Pancreas (tissue), 10 donors: ENCODE measurements around the gene GNAZ. TPM values are rescaled to one million over a fixed set of nuclear protein-coding genes. Genes with fewer than 3 reads are reported as not detected.

Source experiments
- ATAC-seq, 4 donors: fragments of 200-7000 bp; cut with Tn5 transposase; one replicate each; pipeline versions ENCODE4 v1.8.0 to v1.9.1; 2020; ENCODE audit warnings: mild to moderate bottlenecking in 4 of 4, moderate library complexity in 4 of 4
- DNase-seq, 6 donors: peaks; one replicate each; pipeline ENCODE4 v3.0.0-alpha.2; 2020
- FAIRE-seq: peaks from 2 replicates; lab custom pipeline; 2012; peaks lifted over from hg19 to GRCh38; lab: Jason Lieb, UNC
- H3K27ac ChIP-seq, 4 donors: fragments of 200-600 bp; sonication (generic); 1 replicate in 3 of 4; 2 replicates in 1 of 4; pipeline versions ENCODE4 v1.5.0 to v1.8.0; 2020
- H3K27me3 ChIP-seq, 4 donors: fragments of 200-600 bp; one replicate each; pipeline ENCODE4 v1.8.0; 2021
- H3K36me3 ChIP-seq, 3 donors: fragments of 200-600 bp; sonication (generic) in 1 of 3; one replicate each; pipeline versions ENCODE4 v1.5.0 to v1.8.0; 2020 to 2021
- H3K4me1 ChIP-seq, 3 donors: fragments of 200-600 bp; one replicate each; pipeline ENCODE4 v1.8.0; 2021
- H3K4me3 ChIP-seq, 4 donors: fragments of 200-600 bp; sonication (generic) in 2 of 4; one replicate each; pipeline versions ENCODE4 v1.5.0 to v1.8.0; 2020 to 2021
- H3K9me3 ChIP-seq, 4 donors: fragments of 200-600 bp; one replicate each; pipeline ENCODE4 v1.8.0; 2021
- WGBS, 2 donors: extraction: QIAGEN DNeasy Blood & Tissue Kit; methylation state at CpG; one replicate each; pipeline ENCODE4 v1.1.7; 2013; 5-methylcytosine and 5-hydroxymethylcytosine counted together
- intact Hi-C, 3 donors: fragments of 100-400 bp; cut with DNase I; formaldehyde crosslinking; loops; one replicate each; pipeline versions ENCODE4 v1.11.1 to v1.14.2; 2022
- polyA plus RNA-seq, 2 donors: library from polyadenylated mRNA; stranded (reverse); fragments of 200-250 nt; gene quantifications; one replicate each; pipeline ENCODE4 v1.2.3, GENCODE V29; 2013
- total RNA-seq, 6 donors: library from RNA; stranded (reverse); fragmentation: NEBNext Ultra II Directional in 4 of 6; extraction: Animal tissue kit (Norgen Biotek cat#: 25700) in 4 of 6; gene quantifications; one replicate each; pipeline versions ENCODE4 v1.2.1 to v1.2.4, GENCODE V29; 2021 to 2023
- TF ChIP-seq, protein P1 (sequence below), 4 donors: fragments of 200-600 bp; sonication (generic) in 3 of 4; IDR thresholded peaks; one replicate each; pipeline versions ENCODE4 v1.5.0 to v1.8.0; 2021; ENCODE audit warnings: antibody characterized with exemption in 4 of 4
- donor health status: healthy with polysubstance abuse.
- donor health status: DM: no; HTN: no; CAD: no; lungs with moderate emphysema.
- donor health status: DM: no; HTN: no; CAD: no.
- donor health status: control.
- donor health status: control.
- donor health status: Bipolar disorder and iron deficiency.
- donor health status: DM: yes; HTN: yes; CAD: no.
- donor health status: DM: no; HTN: no; CAD: no.
- donor health status: DM: no; HTN: no; CAD: no.
- donor health status: DM: yes; HTN: yes; CAD: no.

The GNAZ gene
- total and polyA plus RNA-seq, 8 donors = 0.88 to 9.7 (median 2.1) TPM

DNA sequence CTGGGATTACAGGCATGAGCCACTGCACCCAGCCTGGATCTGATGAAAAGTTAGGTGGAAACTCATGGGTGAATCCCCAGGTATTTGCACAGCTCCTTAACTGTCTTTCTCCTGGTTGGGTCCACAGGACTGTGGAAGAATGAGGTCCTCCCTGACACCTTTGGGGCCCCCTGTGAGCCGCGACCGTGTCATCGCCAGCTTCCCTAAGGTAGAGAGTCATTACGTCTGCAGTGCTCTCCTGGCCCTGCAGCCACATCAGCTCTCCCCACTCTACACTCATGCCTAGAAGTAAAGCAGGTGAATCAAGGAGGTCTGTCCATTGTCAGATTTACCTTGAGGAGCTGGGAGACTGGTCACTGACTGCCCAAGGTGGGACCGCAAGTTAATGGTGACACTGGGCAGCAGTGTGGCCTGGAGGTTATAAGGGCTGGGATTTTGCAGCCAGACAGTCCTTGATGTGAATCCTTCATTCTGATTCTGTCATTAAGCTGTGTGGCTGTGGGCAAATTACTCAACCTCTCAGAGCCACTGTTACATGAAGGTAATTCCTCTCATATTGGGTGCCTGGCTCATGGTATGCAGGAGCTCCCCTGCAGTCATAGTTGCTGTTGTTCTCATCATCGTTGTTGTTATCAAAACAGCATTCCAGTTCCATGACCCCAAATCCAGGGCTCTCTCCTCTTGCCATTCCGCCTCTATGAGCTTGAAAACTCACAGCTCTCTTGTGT, 76.3 kb downstream of the GNAZ start:
- Histone ChIP-seq H3K4me1 (peaks cover 4 to 18% (median 16%) of the 10 kb centered on the region in 3 donors), H3K27me3 (no peaks in the 10 kb centered on the region), H3K9me3 (no peaks in the 10 kb centered on the region), H3K36me3 (no peaks in the 10 kb centered on the region), H3K4me3 (no peak overlapping the region), H3K27ac (peak overlapping the region in 2 of 4 donors; percentile 33 to 41)
- FAIRE-seq (no peak), DNase-seq (no peak), ATAC-seq (no peak)
- WGBS, 2 donors = 77 to 80% methylated on average over 8 of the region's 8 CpGs
- intact Hi-C loops = no loop called here
- TF ChIP-seq, protein P1, sequence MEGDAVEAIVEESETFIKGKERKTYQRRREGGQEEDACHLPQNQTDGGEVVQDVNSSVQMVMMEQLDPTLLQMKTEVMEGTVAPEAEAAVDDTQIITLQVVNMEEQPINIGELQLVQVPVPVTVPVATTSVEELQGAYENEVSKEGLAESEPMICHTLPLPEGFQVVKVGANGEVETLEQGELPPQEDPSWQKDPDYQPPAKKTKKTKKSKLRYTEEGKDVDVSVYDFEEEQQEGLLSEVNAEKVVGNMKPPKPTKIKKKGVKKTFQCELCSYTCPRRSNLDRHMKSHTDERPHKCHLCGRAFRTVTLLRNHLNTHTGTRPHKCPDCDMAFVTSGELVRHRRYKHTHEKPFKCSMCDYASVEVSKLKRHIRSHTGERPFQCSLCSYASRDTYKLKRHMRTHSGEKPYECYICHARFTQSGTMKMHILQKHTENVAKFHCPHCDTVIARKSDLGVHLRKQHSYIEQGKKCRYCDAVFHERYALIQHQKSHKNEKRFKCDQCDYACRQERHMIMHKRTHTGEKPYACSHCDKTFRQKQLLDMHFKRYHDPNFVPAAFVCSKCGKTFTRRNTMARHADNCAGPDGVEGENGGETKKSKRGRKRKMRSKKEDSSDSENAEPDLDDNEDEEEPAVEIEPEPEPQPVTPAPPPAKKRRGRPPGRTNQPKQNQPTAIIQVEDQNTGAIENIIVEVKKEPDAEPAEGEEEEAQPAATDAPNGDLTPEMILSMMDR (IDR thresholded peaks at IDR 0.05) = no peak

DNA sequence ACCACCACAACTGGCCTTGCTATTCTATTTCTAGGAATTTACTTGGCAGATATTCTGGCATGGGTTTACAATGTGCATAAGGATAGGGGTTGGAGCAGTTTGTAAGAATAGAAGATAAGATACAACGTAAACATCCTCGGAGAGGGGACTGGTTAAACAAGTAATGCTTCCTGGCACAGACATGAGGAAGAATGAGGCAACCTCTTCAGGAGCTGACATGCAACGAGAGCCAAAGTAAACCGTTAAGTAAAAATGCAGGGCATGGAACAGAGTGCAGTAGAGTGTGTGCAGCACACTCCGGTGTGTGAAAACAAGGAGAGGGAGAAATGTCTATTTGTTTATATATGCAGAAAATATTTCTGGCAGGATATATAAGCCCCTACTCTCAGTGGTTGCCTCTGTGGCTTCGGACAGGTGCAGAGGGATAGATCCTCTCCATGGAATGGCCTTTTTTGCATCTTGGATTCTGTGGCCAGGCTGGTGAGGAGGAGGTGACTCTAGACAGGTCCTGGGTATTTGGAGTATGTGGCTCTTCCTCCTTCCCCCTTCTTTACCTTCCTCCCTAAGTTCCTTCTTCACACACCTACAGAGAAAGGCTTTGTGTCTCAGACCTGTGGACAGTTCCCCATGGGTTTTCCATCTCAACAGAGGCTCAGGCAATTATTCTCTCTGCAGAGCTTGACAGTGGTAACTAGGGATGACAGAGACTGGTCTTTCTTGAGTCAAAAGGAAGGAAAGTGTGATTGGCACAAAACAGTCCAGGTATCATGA, 77.5 kb downstream of the GNAZ start:
- ATAC-seq (peak; percentile 62 to 75 (median 73)), FAIRE-seq (no peak), DNase-seq (peak in 2 of 6 donors; percentile 27 to 39)
- Histone ChIP-seq H3K27ac (peak overlapping the region in 2 of 4 donors; percentile 33 to 41), H3K4me1 (peaks cover 4 to 12% (median 10%) of the 10 kb centered on the region in 3 donors), H3K4me3 (no peak overlapping the region), H3K36me3 (no peaks in the 10 kb centered on the region), H3K9me3 (no peaks in the 10 kb centered on the region), H3K27me3 (no peaks in the 10 kb centered on the region)
- TF ChIP-seq, protein P1 (IDR thresholded peaks at IDR 0.05) = no peak
- intact Hi-C loops = no loop called here
- WGBS, 2 donors = 9 to 12% methylated on average over 6 of the region's 6 CpGs

DNA sequence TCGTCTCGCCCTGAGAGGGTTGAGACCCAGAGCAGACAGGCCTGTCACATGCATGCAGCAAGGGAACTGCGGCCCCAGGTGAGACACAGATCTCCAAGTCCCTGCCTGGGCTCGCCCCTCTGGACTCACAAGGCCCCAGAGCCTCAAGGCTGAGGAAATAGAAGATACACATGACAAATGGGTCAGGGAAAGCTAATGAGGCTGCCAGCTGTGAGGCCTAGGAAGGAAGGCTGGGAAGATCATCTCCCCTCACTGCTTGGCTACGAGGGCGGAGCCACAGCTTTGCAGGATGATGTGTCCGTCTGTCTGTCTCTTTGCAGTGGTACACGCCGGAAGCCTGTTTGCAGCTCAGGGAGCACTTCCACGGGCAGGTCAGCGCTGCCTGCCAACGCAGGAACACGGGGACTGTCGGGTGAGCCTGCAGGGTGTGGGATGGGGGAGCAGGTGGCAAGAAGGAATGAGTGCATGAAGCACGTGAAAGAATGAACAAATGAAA, 79.5 kb downstream of the GNAZ start:
- FAIRE-seq = no peak
- no peak overlapping the region for H3K27ac ChIP-seq
- H3K9me3 ChIP-seq = no peaks in the 10 kb centered on the region
- intact Hi-C loops = no loop called here
- peaks cover 4 to 12% (median 10%) of the 10 kb centered on the region in 3 donors for H3K4me1 ChIP-seq
- no peaks in the 10 kb centered on the region for H3K27me3 ChIP-seq
- TF ChIP-seq, protein P1 (IDR thresholded peaks at IDR 0.05) = no peak
- H3K36me3 ChIP-seq = no peaks in the 10 kb centered on the region
- ATAC-seq = no peak
- no peak for DNase-seq
- no peak overlapping the region for H3K4me3 ChIP-seq
- WGBS, 2 donors = 84 to 86% methylated on average over 15 of the region's 15 CpGs

DNA sequence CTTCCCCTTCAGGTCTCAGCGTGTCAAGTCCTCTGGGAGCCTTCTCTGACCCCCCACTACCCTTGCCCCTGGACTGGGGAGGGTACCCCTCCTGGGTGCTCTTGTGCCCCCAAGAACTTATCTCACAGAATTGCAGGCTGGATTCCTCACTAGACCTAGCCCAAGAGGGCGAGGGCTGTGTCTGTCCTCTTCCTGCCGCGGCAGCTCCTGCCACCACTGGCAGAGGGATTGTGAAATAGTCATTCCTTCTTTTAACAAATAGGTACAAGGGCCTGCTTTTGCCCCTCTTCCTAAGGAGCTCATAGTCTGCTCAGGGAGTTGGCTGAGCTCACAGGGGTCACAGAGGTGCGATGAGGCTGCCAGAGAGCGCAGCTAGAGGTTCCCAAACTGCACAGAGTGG, 80.4 kb downstream of the GNAZ start:
- Histone ChIP-seq H3K4me1 (peaks cover 4 to 12% (median 10%) of the 10 kb centered on the region in 3 donors), H3K9me3 (no peaks in the 10 kb centered on the region), H3K36me3 (no peaks in the 10 kb centered on the region), H3K27me3 (no peaks in the 10 kb centered on the region), H3K4me3 (no peak overlapping the region), H3K27ac (no peak overlapping the region)
- ATAC-seq (no peak), FAIRE-seq (no peak), DNase-seq (no peak)
- TF ChIP-seq, protein P1 (IDR thresholded peaks at IDR 0.05) = no peak
- intact Hi-C loops = no loop called here
- 84 to 86% methylated on average over 6 of the region's 6 CpGs for WGBS, 2 donors
